Transverse colon (tissue), 4 donors: ENCODE results near the gene ACACA. TPM values are rescaled to one million over a fixed set of nuclear protein-coding genes. Genes with fewer than 3 reads are reported as not detected.
"Not testable (repeated sequence)": the region's sequence is repeated elsewhere in the genome, so short reads cannot be mapped to it uniquely, and the experiment has no call there.

Experiments used
- DNase-seq: peaks from one replicate; pipeline ENCODE4 v3.0.0-alpha.2; 2019
- H3K27ac ChIP-seq, 4 donors: fragments of 200-600 bp; sonication (generic); 2 replicates each; pipeline ENCODE4 v1.5.1; 2016 to 2018; ENCODE audit warnings: inconsistent platforms in 4 of 4
- H3K27me3 ChIP-seq: fragments of 200-600 bp; sonication (generic); 2 replicates; pipeline ENCODE4 v1.5.1; 2017; ENCODE audit warnings: inconsistent platforms
- H3K36me3 ChIP-seq, 4 donors: fragments of 200-600 bp; sonication (generic); 2 replicates each; pipeline ENCODE4 v1.5.1; 2017 to 2019; ENCODE audit warnings: inconsistent platforms in 4 of 4
- H3K4me1 ChIP-seq, 4 donors: fragments of 200-600 bp; sonication (generic); 2 replicates each; pipeline ENCODE4 v1.5.1; 2017 to 2020; ENCODE audit warnings: inconsistent platforms in 4 of 4
- H3K4me3 ChIP-seq, 4 donors: fragments of 200-600 bp; sonication (generic); 1 replicate in 1 of 4; 2 replicates in 3 of 4; pipeline versions ENCODE4 v1.5.1 to v1.6.1; 2017 to 2019; ENCODE audit warnings: inconsistent platforms in 4 of 4
- H3K9me3 ChIP-seq, 2 donors: fragments of 200-600 bp; sonication (generic); 2 replicates each; pipeline ENCODE4 v1.5.1; 2017 to 2019; ENCODE audit warnings: inconsistent platforms in 2 of 2
- EP300 ChIP-seq: sonication (generic); formaldehyde crosslinking; IDR thresholded peaks from one replicate; pipeline ENCODE4 v1.6.1; 2017; ENCODE audit warnings: antibody characterized with exemption, low read depth
- POLR2A ChIP-seq: fragments of 450-650 bp; IDR thresholded peaks from one replicate; pipeline ENCODE4 v1.6.1; 2016; ENCODE audit warnings: antibody characterized with exemption, mild to moderate bottlenecking, moderate library complexity
- POLR2AphosphoS5 ChIP-seq, 3 donors: sonication (generic); formaldehyde crosslinking; IDR thresholded peaks; one replicate each; pipeline ENCODE4 v1.6.1; 2016; ENCODE audit warnings: antibody characterized with exemption in 3 of 3
- WGBS, 2 donors: methylation state at CpG; one replicate each; pipeline ENCODE4 v1.1.5; 2018; ENCODE audit warnings: low coverage in 1 of 2; 5-methylcytosine and 5-hydroxymethylcytosine counted together
- in situ Hi-C, 4 donors: fragments of 200-750 bp; cut with MboI; loops; one replicate each; pipeline versions ENCODE4 v1.15.0 to v1.15.1; 2017; ENCODE audit warnings: low sequenced_read_pairs in 3 of 4, low pct_ligation_motif_present in 1 of 4, low pct_unique_long_range_greater_than_20kb in 1 of 4
- intact Hi-C: fragments of 100-400 bp; cut with DNase I; formaldehyde crosslinking; loops from one replicate; pipeline ENCODE4 v1.15.1; 2023; ENCODE audit warnings: low total_unique reads
- total RNA-seq, 4 donors: library from RNA; depleted of rRNA; stranded (reverse); fragments of >200 nt; gene quantifications; one replicate each; pipeline ENCODE4 v1.1.0, GENCODE V29; 2016
- TF ChIP-seq, protein P1 (sequence below), 5 experiments: fragments of 200-600 bp in 3 of 5; fragments of 450-650 bp in 2 of 5; sonication (generic) in 3 of 5; IDR thresholded peaks; 1 replicate in 2 of 5; 2 replicates in 3 of 5; pipeline ENCODE4 v1.5.1; 2016 to 2017; ENCODE audit warnings: antibody characterized with exemption in 5 of 5, inconsistent platforms in 3 of 5, mild to moderate bottlenecking in 2 of 5, moderate library complexity in 1 of 5

The ACACA gene
- total RNA-seq, 4 donors from 2014 or later, result 21.7 to 173 (median 23.9) TPM

- Histone ChIP-seq H3K4me1 (peaks cover 4 to 25% (median 16%) of the 10 kb centered on the region in 4 donors), H3K27me3 (no peaks in the 10 kb centered on the region), H3K4me3 (peak overlapping the region; percentile 57 to 92 (median 68)), H3K27ac (peak overlapping the region; percentile 91 to 97 (median 94)), H3K9me3 (no peaks in the 10 kb centered on the region), H3K36me3 (no peaks in the 10 kb centered on the region)
- TF ChIP-seq POLR2A, result peak; percentile 11
- TF ChIP-seq POLR2AphosphoS5 (IDR thresholded peaks at IDR 0.05), result no peak
- TF ChIP-seq EP300, result no peak
- in situ Hi-C loops, result no loop called here
- DNase-seq, result no peak
- intact Hi-C loops, result loop anchor here (10.0 kb wide), 1 partner anchor 51 kb away; no protein-coding TSS in a partner anchor
- WGBS, 2 donors, result 0% methylated on average over 21 of the region's 21 CpGs; no CpG with 5 or more reads in 1 of the 2 donors
These were observed 541 bp downstream of the ACACA start for GRCh38 chr17:37405955-37406634.

GRCh38 chr17:37405522-37405921 is 1.1 kb downstream of the ACACA start:
- peaks cover 4 to 25% (median 16%) of the 10 kb centered on the region in 4 donors for H3K4me1 ChIP-seq
- intact Hi-C loops, result loop anchor here (10.0 kb wide), 1 partner anchor 51 kb away; no protein-coding TSS in a partner anchor
- H3K9me3 ChIP-seq, H3K27me3 ChIP-seq, H3K36me3 ChIP-seq, in situ Hi-C loops: not testable (repeated sequence)
- DNase-seq, result peak; percentile 13
- H3K27ac ChIP-seq, result peak overlapping the region in 3 of 4 donors; percentile 91 to 97 (median 92)
- peak overlapping the region in 2 of 4 donors; percentile 62 to 92 for H3K4me3 ChIP-seq
- WGBS, 2 donors, result 37 to 41% methylated on average over 12 to 14 of the region's 14 CpGs

DNA sequence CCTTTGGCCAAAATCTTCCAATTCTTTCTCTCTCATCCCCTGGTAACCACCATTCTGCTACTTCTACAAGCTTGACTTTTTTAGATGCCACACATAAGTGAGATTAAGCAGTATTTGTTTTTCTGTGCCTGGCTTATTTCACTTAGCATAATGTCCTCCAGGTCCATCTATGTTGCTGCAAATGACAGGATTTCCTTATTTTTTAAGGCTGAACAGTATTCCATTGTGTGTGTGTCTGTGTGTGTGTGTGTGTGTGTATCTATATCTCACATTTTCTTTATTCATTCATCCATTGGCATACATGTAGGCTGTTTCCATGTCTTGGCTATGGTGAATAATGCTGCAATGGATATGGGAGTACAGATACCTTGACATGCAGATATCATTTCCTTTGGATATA is 6.1 kb downstream of the ACACA start:
- in situ Hi-C loops, result no loop called here
- no peak overlapping the region for H3K27ac ChIP-seq
- H3K36me3 ChIP-seq, result no peaks in the 10 kb centered on the region
- TF ChIP-seq POLR2AphosphoS5 (IDR thresholded peaks at IDR 0.05) (no peak), EP300 (no peak), POLR2A (no peak)
- TF ChIP-seq, protein P1, sequence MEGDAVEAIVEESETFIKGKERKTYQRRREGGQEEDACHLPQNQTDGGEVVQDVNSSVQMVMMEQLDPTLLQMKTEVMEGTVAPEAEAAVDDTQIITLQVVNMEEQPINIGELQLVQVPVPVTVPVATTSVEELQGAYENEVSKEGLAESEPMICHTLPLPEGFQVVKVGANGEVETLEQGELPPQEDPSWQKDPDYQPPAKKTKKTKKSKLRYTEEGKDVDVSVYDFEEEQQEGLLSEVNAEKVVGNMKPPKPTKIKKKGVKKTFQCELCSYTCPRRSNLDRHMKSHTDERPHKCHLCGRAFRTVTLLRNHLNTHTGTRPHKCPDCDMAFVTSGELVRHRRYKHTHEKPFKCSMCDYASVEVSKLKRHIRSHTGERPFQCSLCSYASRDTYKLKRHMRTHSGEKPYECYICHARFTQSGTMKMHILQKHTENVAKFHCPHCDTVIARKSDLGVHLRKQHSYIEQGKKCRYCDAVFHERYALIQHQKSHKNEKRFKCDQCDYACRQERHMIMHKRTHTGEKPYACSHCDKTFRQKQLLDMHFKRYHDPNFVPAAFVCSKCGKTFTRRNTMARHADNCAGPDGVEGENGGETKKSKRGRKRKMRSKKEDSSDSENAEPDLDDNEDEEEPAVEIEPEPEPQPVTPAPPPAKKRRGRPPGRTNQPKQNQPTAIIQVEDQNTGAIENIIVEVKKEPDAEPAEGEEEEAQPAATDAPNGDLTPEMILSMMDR (IDR thresholded peaks at IDR 0.05), result no peak
- H3K4me1 ChIP-seq, result peaks cover 0 to 16% (median 11%) of the 10 kb centered on the region in 4 donors
- no peaks in the 10 kb centered on the region for H3K27me3 ChIP-seq
- intact Hi-C loops, result loop anchor here (10.0 kb wide), 1 partner anchor 46 kb away; no protein-coding TSS in a partner anchor
- H3K9me3 ChIP-seq, result no peaks in the 10 kb centered on the region
- no peak overlapping the region for H3K4me3 ChIP-seq
- no peak for DNase-seq

GRCh38 chr17:37399265-37399803 is 7.3 kb downstream of the ACACA start:
- no peak overlapping the region for H3K27ac ChIP-seq
- DNase-seq, result no peak
- H3K27me3 ChIP-seq, result no peaks in the 10 kb centered on the region
- TF ChIP-seq, protein P1 (IDR thresholded peaks at IDR 0.05), result no peak
- TF ChIP-seq POLR2AphosphoS5 (IDR thresholded peaks at IDR 0.05) (no peak), POLR2A (no peak)
- H3K4me1 ChIP-seq, result peaks cover 0 to 7% (median 3%) of the 10 kb centered on the region in 4 donors
- WGBS, 2 donors, result 78 to 83% methylated on average over 3 to 5 of the region's 5 CpGs
- H3K36me3 ChIP-seq, result no peaks in the 10 kb centered on the region
- H3K9me3 ChIP-seq, result no peaks in the 10 kb centered on the region
- in situ Hi-C loops, result loop anchor here in 2 of 4 donors (25.0 kb wide), 1 partner anchor 787 kb away; the partner anchor contains the start of gene MRM1 (in 2 of the 2)
- intact Hi-C loops, result no loop called here
- no peak overlapping the region for H3K4me3 ChIP-seq

DNA sequence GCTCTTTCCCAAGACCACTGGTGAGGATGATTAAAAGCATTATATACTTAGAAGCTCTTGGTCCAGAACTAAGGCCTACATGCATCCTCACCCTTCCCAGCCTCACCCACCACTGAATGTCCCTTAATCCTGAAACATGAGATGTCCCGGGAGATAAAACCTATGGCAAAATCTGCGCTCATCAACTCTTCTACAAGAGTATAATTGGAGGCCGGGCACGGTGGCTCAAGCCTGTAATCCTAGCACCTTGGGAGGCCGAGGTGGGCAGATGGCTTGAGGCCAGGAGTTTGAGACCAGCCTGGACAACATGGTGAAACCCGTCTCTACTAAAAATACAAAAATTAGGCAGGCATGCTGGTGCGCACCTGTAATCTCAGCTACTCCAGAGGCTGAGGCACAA is 13.3 kb downstream of the ACACA start:
- WGBS, 2 donors, result 97 to 100% methylated on average over 1 to 7 of the region's 7 CpGs
- Histone ChIP-seq H3K4me1 (peaks cover 0 to 32% (median 5%) of the 10 kb centered on the region in 4 donors), H3K9me3 (no peaks in the 10 kb centered on the region), H3K36me3 (no peaks in the 10 kb centered on the region), H3K27ac (no peak overlapping the region), H3K27me3 (no peaks in the 10 kb centered on the region), H3K4me3 (no peak overlapping the region)
- in situ Hi-C loops, result loop anchor here in 2 of 4 donors (25.0 kb wide), 1 partner anchor 781 kb away; the partner anchor contains the start of gene MRM1 (in 2 of the 2)
- no peak for TF ChIP-seq POLR2AphosphoS5 (IDR thresholded peaks at IDR 0.05)
- TF ChIP-seq EP300, result no peak
- TF ChIP-seq, protein P1 (IDR thresholded peaks at IDR 0.05), result no peak
- DNase-seq, result no peak
- intact Hi-C loops, result no loop called here
